GM12864 (cell line): ENCODE results near the gene QRICH1.

Experiments
- DNase-seq: peaks from one replicate; pipeline ENCODE4 v3.0.0-alpha.2; 2011; ENCODE audit warnings: low read depth
- H3K4me3 ChIP-seq: 2 replicates; pipeline ENCODE4 v1.5.1; 2011; ENCODE audit warnings: mild to moderate bottlenecking, low read depth, low read length, control low read depth
- TF ChIP-seq, protein P1 (sequence below): IDR thresholded peaks from 2 replicates; pipeline ENCODE4 v1.5.1; 2011; ENCODE audit warnings: low read depth, mild to moderate bottlenecking, moderate library complexity, low read length, control low read depth, inconsistent platforms; ENCODE audit errors: missing control alignments

QRICH1 gene

GRCh38 chr3:49019941-49020329 lies 73.9 kb downstream of the QRICH1 start:
- TF ChIP-seq, protein P1, sequence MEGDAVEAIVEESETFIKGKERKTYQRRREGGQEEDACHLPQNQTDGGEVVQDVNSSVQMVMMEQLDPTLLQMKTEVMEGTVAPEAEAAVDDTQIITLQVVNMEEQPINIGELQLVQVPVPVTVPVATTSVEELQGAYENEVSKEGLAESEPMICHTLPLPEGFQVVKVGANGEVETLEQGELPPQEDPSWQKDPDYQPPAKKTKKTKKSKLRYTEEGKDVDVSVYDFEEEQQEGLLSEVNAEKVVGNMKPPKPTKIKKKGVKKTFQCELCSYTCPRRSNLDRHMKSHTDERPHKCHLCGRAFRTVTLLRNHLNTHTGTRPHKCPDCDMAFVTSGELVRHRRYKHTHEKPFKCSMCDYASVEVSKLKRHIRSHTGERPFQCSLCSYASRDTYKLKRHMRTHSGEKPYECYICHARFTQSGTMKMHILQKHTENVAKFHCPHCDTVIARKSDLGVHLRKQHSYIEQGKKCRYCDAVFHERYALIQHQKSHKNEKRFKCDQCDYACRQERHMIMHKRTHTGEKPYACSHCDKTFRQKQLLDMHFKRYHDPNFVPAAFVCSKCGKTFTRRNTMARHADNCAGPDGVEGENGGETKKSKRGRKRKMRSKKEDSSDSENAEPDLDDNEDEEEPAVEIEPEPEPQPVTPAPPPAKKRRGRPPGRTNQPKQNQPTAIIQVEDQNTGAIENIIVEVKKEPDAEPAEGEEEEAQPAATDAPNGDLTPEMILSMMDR: no peak
- H3K4me3 ChIP-seq: peak overlapping the region; percentile 79
- no peak for DNase-seq

DNA sequence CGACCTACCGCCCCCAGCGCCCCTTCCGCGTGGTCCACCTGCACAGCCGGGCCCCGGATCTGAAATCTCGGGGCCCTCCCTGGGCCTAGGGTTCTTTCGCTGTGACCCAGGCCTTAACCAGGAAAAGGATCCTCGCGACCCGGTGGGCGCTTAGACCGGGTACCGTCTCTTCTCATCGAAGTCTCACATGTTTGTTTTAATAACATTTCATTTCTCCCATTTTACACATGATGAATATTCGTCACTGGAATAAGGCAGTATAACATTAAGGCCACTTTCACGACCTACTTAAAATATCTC lies 75.2 kb downstream of the QRICH1 start:
- peak overlapping the region; percentile 79 for H3K4me3 ChIP-seq
- TF ChIP-seq, protein P1: no peak
- no peak for DNase-seq

GRCh38 chr3:49017971-49018706 lies 75.7 kb downstream of the QRICH1 start, which contains the start of gene DALRD3:
Gene DALRD3 (minus strand): TSS chr3:49018580. CDS start chr3:49018564, 16 bp downstream.
- peak within 1 kb of the TSS; percentile 79 for H3K4me3 ChIP-seq
- DNase-seq: no peak

GRCh38 chr3:49017229-49017970 lies 76.5 kb downstream of the QRICH1 start:
- H3K4me3 ChIP-seq: peak overlapping the region; percentile 79
- TF ChIP-seq, protein P1: no peak
- no peak for DNase-seq

More at GRCh38 chr3:49017971-49018706, 75.7 kb downstream of the QRICH1 start, which contains the start of gene DALRD3:
- TF ChIP-seq, protein P1: no peak

GRCh38 chr3:49016414-49017228 lies 77.2 kb downstream of the QRICH1 start:
- TF ChIP-seq, protein P1: no peak
- DNase-seq: no peak
- H3K4me3 ChIP-seq: no peak overlapping the region

DNA sequence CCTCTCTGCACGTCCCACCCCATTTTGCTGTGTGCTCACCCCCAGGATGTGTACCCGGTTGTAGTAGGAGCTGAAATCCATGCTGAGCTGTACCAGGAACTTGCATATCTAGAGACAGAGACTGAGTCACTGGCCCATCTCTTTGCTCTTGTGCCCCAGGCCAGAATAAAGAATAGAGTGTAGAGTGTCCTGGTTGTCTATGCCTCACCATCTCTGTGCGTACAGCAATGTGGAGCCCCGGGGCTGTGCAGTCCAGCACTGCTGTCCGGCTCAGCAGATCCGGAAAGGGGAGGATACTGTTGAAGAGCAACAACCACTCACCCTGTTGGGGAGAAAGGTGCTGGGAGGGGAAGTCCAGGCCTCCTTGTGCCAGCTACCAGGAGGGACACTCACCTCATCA lies 78.1 kb downstream of the QRICH1 start:
- no peak overlapping the region for H3K4me3 ChIP-seq
- TF ChIP-seq, protein P1: no peak
- no peak for DNase-seq
